IPS DF 6.9 (cell line): ENCODE results near the gene ELOVL4.

Source experiments
- DNase-seq: peaks from one replicate; pipeline ENCODE4 v3.0.0-alpha.2; 2013; ENCODE audit warnings: low read depth, low spot score
- H3K27ac ChIP-seq: one replicate; pipeline ENCODE4 v1.5.1; 2013; ENCODE audit warnings: low read length, control low read depth
- H3K27me3 ChIP-seq: 2 replicates; pipeline ENCODE4 v1.6.1; 2013; ENCODE audit warnings: mild to moderate bottlenecking, low read length; ENCODE audit not compliant: control insufficient read depth, insufficient read depth
- H3K36me3 ChIP-seq: 2 replicates; pipeline ENCODE4 v1.6.1; 2013; ENCODE audit warnings: low read length; ENCODE audit not compliant: control insufficient read depth, insufficient read depth
- H3K4me1 ChIP-seq: 2 replicates; pipeline ENCODE4 v1.6.1; 2013; ENCODE audit warnings: low read length; ENCODE audit not compliant: control insufficient read depth, insufficient read depth
- H3K4me3 ChIP-seq: 2 replicates; pipeline ENCODE4 v1.5.1; 2013; ENCODE audit warnings: mild to moderate bottlenecking, low read length
- H3K9me3 ChIP-seq: 2 replicates; pipeline ENCODE4 v1.6.1; 2013; ENCODE audit warnings: low read length, inconsistent platforms; ENCODE audit not compliant: control insufficient read depth, insufficient read depth
- whole genome bisulfite sequencing: extraction: QIAGEN DNeasy Blood & Tissue Kit; methylation state at CpG from one replicate; pipeline ENCODE4 v1.1.7; 2013; ENCODE audit warnings: mixed read lengths, missing lambda C conversion rate; ENCODE audit not compliant: insufficient read length, insufficient coverage; 5-methylcytosine and 5-hydroxymethylcytosine counted together

ELOVL4 gene

GRCh38 chr6:79913369-79913768, 34.0 kb downstream of the ELOVL4 start:
- WGBS = no CpG with 5 or more reads among the region's 2 CpGs
- no peaks in the 10 kb centered on the region for H3K4me1 ChIP-seq
- H3K27me3 ChIP-seq = no peaks in the 10 kb centered on the region
- no peaks in the 10 kb centered on the region for H3K36me3 ChIP-seq
- H3K4me3 ChIP-seq = no peak overlapping the region
- no peaks in the 10 kb centered on the region for H3K9me3 ChIP-seq
- no peak for DNase-seq
- no peak overlapping the region for H3K27ac ChIP-seq

GRCh38 chr6:79911992-79912391, 35.4 kb downstream of the ELOVL4 start:
- H3K4me3 ChIP-seq = no peak overlapping the region
- no peaks in the 10 kb centered on the region for H3K27me3 ChIP-seq
- H3K27ac ChIP-seq = no peak overlapping the region
- H3K36me3 ChIP-seq = no peaks in the 10 kb centered on the region
- no peak for DNase-seq
- H3K4me1 ChIP-seq = no peaks in the 10 kb centered on the region
- no peaks in the 10 kb centered on the region for H3K9me3 ChIP-seq
- no CpG with 5 or more reads among the region's 1 CpG for WGBS

- no peaks in the 10 kb centered on the region for H3K9me3 ChIP-seq
- H3K4me3 ChIP-seq = no peak overlapping the region
- no peak for DNase-seq
- H3K4me1 ChIP-seq = no peaks in the 10 kb centered on the region
- no peaks in the 10 kb centered on the region for H3K36me3 ChIP-seq
- WGBS = no CpG with 5 or more reads among the region's 3 CpGs
- no peaks in the 10 kb centered on the region for H3K27me3 ChIP-seq
- H3K27ac ChIP-seq = no peak overlapping the region
Observed at GRCh38 chr6:79909517-79909916, 37.8 kb downstream of the ELOVL4 start.

GRCh38 chr6:79902046-79902445, 45.3 kb downstream of the ELOVL4 start:
- Histone ChIP-seq H3K27ac (no peak overlapping the region), H3K4me3 (no peak overlapping the region), H3K9me3 (no peaks in the 10 kb centered on the region), H3K36me3 (no peaks in the 10 kb centered on the region), H3K4me1 (no peaks in the 10 kb centered on the region), H3K27me3 (no peaks in the 10 kb centered on the region)
- DNase-seq = no peak
- no CpG with 5 or more reads among the region's 2 CpGs for WGBS

- H3K4me1 ChIP-seq = no peaks in the 10 kb centered on the region
- H3K9me3 ChIP-seq = no peaks in the 10 kb centered on the region
- no peaks in the 10 kb centered on the region for H3K27me3 ChIP-seq
- no peak for DNase-seq
- no peak overlapping the region for H3K27ac ChIP-seq
- no CpG with 5 or more reads among the region's 1 CpG for WGBS
- H3K36me3 ChIP-seq = no peaks in the 10 kb centered on the region
- H3K4me3 ChIP-seq = no peak overlapping the region
Observed at GRCh38 chr6:79898076-79898475, 49.3 kb downstream of the ELOVL4 start.

- no peak overlapping the region for H3K4me3 ChIP-seq
- H3K9me3 ChIP-seq = no peaks in the 10 kb centered on the region
- H3K36me3 ChIP-seq = no peaks in the 10 kb centered on the region
- H3K27ac ChIP-seq = no peak overlapping the region
- no CpG with 5 or more reads among the region's 5 CpGs for WGBS
- no peak for DNase-seq
- no peaks in the 10 kb centered on the region for H3K27me3 ChIP-seq
- no peaks in the 10 kb centered on the region for H3K4me1 ChIP-seq
Observed at GRCh38 chr6:79896075-79896449, 51.3 kb downstream of the ELOVL4 start.

- no peaks in the 10 kb centered on the region for H3K4me1 ChIP-seq
- no peak overlapping the region for H3K4me3 ChIP-seq
- H3K27me3 ChIP-seq = no peaks in the 10 kb centered on the region
- no peak overlapping the region for H3K27ac ChIP-seq
- no peaks in the 10 kb centered on the region for H3K9me3 ChIP-seq
- DNase-seq = no peak
- H3K36me3 ChIP-seq = no peaks in the 10 kb centered on the region
Observed at GRCh38 chr6:79895382-79896074, 51.8 kb downstream of the ELOVL4 start.

- no CpG with 5 or more reads among the region's 1 CpG for WGBS
- DNase-seq = no peak
Observed at GRCh38 chr6:79894939-79895338, 52.4 kb downstream of the ELOVL4 start.

GRCh38 chr6:79888587-79888986, 58.8 kb downstream of the ELOVL4 start:
- no peak overlapping the region for H3K4me3 ChIP-seq
- no peaks in the 10 kb centered on the region for H3K9me3 ChIP-seq
- WGBS = no CpG with 5 or more reads among the region's 3 CpGs
- H3K27ac ChIP-seq = no peak overlapping the region
- no peaks in the 10 kb centered on the region for H3K27me3 ChIP-seq
- no peaks in the 10 kb centered on the region for H3K4me1 ChIP-seq
- no peak for DNase-seq
- H3K36me3 ChIP-seq = no peaks in the 10 kb centered on the region

More at GRCh38 chr6:79894939-79895338, 52.4 kb downstream of the ELOVL4 start:
- no peak overlapping the region for H3K27ac ChIP-seq
- H3K27me3 ChIP-seq = no peaks in the 10 kb centered on the region
- no peaks in the 10 kb centered on the region for H3K9me3 ChIP-seq
- H3K4me1 ChIP-seq = no peaks in the 10 kb centered on the region
- no peak overlapping the region for H3K4me3 ChIP-seq
- H3K36me3 ChIP-seq = no peaks in the 10 kb centered on the region

GRCh38 chr6:79878142-79878748, 69.1 kb downstream of the ELOVL4 start:
- Histone ChIP-seq H3K4me1 (no peaks in the 10 kb centered on the region), H3K27ac (no peak overlapping the region), H3K9me3 (no peaks in the 10 kb centered on the region), H3K27me3 (no peaks in the 10 kb centered on the region), H3K36me3 (no peaks in the 10 kb centered on the region), H3K4me3 (no peak overlapping the region)
- no peak for DNase-seq
- no CpG with 5 or more reads among the region's 6 CpGs for WGBS
